Hepatocyte (in vitro differentiated cells): Measurements from ENCODE around the gene ITPRIPL1.

Experiments
- CTCF ChIP-seq: fragments of 200-600 bp; sonication (generic); IDR thresholded peaks from 2 replicates; pipeline ENCODE4 v1.5.1; 2016; ENCODE audit warnings: antibody characterized with exemption, mild to moderate bottlenecking; ENCODE audit not compliant: poor library complexity
- EZH2 ChIP-seq: fragments of 200-600 bp; sonication (generic); IDR thresholded peaks from 2 replicates; pipeline ENCODE4 v1.6.1; 2016; ENCODE audit warnings: antibody characterized with exemption, mild to moderate bottlenecking, borderline replicate concordance

DNA sequence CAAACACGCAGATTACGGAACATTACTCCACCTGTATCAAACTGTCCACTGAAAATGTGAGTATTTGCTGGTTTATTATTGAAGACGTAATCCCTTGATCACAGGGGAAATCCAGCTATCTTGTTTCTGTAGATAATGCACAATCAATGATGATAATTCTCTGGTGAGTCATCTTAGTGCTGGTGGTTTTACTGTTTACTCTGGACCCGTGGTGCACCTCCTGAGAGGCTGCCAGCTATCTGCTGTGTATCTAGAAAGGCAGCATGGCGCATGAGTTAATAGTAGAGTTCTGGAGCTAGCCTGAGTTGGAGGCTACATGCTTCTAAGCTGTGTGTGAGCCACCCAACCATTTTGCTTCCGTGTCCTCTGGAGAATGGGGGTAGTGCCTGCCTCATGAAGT, 17.0 kb downstream of the ITPRIPL1 start:
- TF ChIP-seq CTCF, result no peak
- no peak for TF ChIP-seq EZH2
